ENCODE measurements around the gene ERMAP. TPM values are rescaled to one million over a fixed set of nuclear protein-coding genes. Genes with fewer than 3 reads are reported as not detected.

ERMAP gene
- total RNA-seq, 1 donor from 2014 or later = 10.4 TPM

DNA sequence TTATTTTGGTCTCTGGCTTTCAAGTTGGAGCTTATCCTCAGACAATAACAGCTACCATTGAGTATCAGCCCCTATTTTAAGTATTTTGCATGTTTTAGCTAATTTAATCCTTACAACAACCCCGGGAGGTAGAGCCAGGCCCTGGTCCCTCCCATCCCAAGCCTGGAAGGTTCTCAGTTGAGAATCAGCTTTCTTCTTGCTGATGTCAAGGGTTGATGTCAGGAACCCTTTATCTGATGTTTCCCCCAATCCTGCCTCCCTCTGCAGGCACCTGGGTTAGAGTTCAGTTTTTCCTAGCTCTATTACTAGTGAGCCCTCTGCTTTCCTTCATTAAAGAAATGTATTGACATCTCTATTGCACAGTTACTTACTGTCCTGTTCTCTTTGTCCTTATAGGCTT, 3.9 kb downstream of the ERMAP start:
- H3K4me3 Mint-ChIP-seq (ENCODE audit: low read depth) = no peak overlapping the region
- no peak for DNase-seq (ENCODE audit: low spot score, unreplicated experiment)
- peaks cover 27% of the 10 kb centered on the region for H3K4me1 Mint-ChIP-seq (ENCODE audit: low read depth)
- no peaks in the 10 kb centered on the region for H3K9me3 Mint-ChIP-seq (ENCODE audit: low read depth)
- H3K27ac Mint-ChIP-seq = no peak overlapping the region
- TF ChIP-seq, protein P1, sequence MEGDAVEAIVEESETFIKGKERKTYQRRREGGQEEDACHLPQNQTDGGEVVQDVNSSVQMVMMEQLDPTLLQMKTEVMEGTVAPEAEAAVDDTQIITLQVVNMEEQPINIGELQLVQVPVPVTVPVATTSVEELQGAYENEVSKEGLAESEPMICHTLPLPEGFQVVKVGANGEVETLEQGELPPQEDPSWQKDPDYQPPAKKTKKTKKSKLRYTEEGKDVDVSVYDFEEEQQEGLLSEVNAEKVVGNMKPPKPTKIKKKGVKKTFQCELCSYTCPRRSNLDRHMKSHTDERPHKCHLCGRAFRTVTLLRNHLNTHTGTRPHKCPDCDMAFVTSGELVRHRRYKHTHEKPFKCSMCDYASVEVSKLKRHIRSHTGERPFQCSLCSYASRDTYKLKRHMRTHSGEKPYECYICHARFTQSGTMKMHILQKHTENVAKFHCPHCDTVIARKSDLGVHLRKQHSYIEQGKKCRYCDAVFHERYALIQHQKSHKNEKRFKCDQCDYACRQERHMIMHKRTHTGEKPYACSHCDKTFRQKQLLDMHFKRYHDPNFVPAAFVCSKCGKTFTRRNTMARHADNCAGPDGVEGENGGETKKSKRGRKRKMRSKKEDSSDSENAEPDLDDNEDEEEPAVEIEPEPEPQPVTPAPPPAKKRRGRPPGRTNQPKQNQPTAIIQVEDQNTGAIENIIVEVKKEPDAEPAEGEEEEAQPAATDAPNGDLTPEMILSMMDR (IDR thresholded peaks at IDR 0.05; ENCODE audit: unreplicated experiment) = no peak
- peaks cover 2% of the 10 kb centered on the region for H3K36me3 Mint-ChIP-seq (ENCODE audit: insufficient read depth)
- H3K27me3 Mint-ChIP-seq = no peaks in the 10 kb centered on the region

DNA sequence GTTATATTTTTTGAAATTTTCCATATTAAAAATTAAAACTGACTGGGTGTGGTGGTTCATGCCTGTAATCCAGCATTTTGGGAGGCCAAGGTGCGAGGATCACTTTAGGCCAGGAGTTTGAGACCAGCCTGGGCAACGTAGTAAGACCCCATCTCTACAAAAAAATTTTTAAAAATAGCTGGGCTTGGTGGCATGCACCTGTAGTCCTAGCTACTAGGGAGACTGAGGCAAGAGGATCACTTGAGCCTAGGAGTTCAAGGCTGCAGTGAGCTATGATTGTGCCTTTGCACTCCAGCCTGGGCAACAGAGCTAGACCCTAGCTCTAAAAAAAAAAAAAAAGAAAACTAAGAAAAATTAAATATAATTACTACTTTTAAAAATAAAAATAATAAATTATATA, 4.8 kb downstream of the ERMAP start:
- Mint-ChIP-seq H3K27me3 (no peaks in the 10 kb centered on the region), H3K4me1 (ENCODE audit: low read depth) (peaks cover 21% of the 10 kb centered on the region), H3K36me3 (ENCODE audit: insufficient read depth) (no peaks in the 10 kb centered on the region), H3K27ac (no peak overlapping the region), H3K9me3 (ENCODE audit: low read depth) (no peaks in the 10 kb centered on the region), H3K4me3 (ENCODE audit: low read depth) (no peak overlapping the region)
- DNase-seq (ENCODE audit: low spot score, unreplicated experiment) = no peak
- TF ChIP-seq, protein P1 (IDR thresholded peaks at IDR 0.05; ENCODE audit: unreplicated experiment) = no peak

DNA sequence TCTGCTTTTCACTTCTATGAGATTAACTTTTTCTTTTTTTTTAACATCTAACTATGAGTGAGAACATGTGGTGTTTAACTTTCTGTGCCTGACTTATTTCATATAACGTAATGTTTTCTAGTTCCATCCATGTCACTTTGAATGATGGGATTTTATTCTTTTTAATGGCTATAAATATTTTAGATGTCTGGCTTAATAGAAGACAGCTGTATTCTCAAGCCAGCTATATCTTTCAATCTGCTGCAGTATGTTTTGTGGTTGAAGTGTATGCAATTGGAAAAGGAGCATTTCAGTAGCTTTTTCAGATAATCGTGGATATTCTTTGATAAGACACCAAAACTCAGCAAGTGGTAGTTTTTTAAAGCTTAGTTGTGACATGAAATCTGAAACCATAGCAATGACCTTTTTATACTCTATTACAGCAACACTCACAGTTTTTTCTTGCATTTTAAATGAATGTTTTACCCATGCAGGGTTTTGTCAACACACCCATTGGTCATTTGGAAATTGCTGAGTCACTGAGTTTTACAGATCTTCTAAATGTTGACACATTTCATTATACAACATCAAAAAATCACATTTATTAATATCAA, 6.0 kb downstream of the ERMAP start:
- no peaks in the 10 kb centered on the region for H3K27me3 Mint-ChIP-seq
- DNase-seq (ENCODE audit: low spot score, unreplicated experiment) = no peak
- H3K9me3 Mint-ChIP-seq (ENCODE audit: low read depth) = no peaks in the 10 kb centered on the region
- H3K4me3 Mint-ChIP-seq (ENCODE audit: low read depth) = no peak overlapping the region
- H3K36me3 Mint-ChIP-seq (ENCODE audit: insufficient read depth) = no peaks in the 10 kb centered on the region
- TF ChIP-seq, protein P1 (IDR thresholded peaks at IDR 0.05; ENCODE audit: unreplicated experiment) = no peak
- H3K4me1 Mint-ChIP-seq (ENCODE audit: low read depth) = peaks cover 21% of the 10 kb centered on the region
- H3K27ac Mint-ChIP-seq = peak overlapping the region; percentile 74

DNA sequence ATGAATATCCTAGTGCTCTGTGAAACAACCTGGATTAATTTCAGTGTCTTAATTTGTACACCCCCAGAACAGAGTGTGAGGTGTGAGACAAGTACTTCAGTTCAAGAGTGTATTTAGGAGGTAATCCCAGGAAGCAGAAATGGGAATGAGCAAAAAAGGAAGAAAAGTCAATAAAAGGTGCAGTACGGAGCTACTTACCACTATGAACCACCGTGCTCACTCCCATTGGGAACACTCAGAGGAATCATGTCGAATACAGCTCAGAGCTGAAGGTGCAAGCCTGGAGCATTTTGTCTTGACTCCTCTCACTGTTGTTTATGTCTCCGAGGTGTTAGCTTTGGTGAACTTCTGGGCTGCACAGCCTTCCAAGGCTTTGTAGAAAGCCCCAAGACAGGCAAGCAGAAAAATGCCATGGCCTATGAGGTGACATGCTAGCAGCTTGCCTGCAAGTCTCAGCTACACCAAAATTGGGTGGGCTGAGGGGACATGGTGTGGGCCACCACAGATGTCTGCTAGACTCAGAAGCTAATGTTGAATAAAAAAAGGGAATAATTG, 7.6 kb downstream of the ERMAP start:
- no peak overlapping the region for H3K4me3 Mint-ChIP-seq (ENCODE audit: low read depth)
- TF ChIP-seq, protein P1 (IDR thresholded peaks at IDR 0.05; ENCODE audit: unreplicated experiment) = no peak
- no peaks in the 10 kb centered on the region for H3K36me3 Mint-ChIP-seq (ENCODE audit: insufficient read depth)
- H3K4me1 Mint-ChIP-seq (ENCODE audit: low read depth) = peaks cover 21% of the 10 kb centered on the region
- no peaks in the 10 kb centered on the region for H3K9me3 Mint-ChIP-seq (ENCODE audit: low read depth)
- DNase-seq (ENCODE audit: low spot score, unreplicated experiment) = no peak
- H3K27ac Mint-ChIP-seq = no peak overlapping the region
- no peaks in the 10 kb centered on the region for H3K27me3 Mint-ChIP-seq

DNA sequence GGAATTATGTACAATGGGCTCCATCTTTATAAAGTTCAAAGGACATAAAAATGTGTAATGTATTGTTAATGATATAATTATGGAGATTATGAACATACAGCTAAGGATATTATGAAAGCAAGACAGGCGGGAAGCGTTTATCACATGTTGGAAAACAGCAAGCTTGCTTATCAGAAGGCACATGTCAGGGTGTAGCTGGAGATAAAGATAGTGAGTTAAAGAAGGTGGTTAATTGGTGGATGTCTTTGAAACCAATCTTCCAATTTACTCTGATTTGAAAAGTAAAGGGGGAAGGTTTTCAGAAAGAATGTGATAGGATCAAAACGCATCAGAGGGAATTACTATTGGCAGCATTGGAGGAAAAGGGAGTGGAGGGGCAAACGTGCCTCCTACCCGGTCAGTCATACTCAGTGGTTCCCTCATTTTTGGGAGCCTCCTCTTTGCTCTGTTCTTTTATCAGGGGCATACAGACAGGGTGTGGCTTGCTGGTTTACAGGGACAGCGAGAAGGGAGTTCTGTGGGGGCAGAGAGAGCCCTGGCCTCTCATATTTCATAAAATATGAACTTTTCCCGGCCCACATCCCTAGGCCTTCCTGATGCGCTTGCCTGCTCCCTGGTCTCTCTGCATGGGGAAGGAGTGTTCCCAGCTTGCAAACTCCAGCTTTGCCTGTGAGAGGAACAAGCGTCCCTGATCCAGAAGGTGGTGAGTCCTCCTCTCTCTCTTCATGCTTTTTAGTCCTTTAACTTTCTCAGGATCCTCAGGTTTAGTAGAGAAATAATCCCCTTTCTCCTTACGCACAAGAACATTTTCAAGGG, 8.3 kb downstream of the ERMAP start:
- TF ChIP-seq, protein P1 (IDR thresholded peaks at IDR 0.05; ENCODE audit: unreplicated experiment) = no peak
- Mint-ChIP-seq H3K4me1 (ENCODE audit: low read depth) (peaks cover 21% of the 10 kb centered on the region), H3K27me3 (no peaks in the 10 kb centered on the region), H3K27ac (peak overlapping the region; percentile 23), H3K9me3 (ENCODE audit: low read depth) (no peaks in the 10 kb centered on the region), H3K36me3 (ENCODE audit: insufficient read depth) (peaks cover 1% of the 10 kb centered on the region), H3K4me3 (ENCODE audit: low read depth) (no peak overlapping the region)
- DNase-seq (ENCODE audit: low spot score, unreplicated experiment) = no peak

Data from progenitor cell of endocrine pancreas (in vitro differentiated cells).